Muscle of leg (tissue), 16 donors: ENCODE results near the gene NLRC3. TPM values are rescaled to one million over a fixed set of nuclear protein-coding genes. Genes with fewer than 3 reads are reported as not detected.

Source experiments
- DNase-seq: peaks from one replicate; pipeline ENCODE4 v3.0.0; 2013
- H3K27ac ChIP-seq: one replicate; pipeline ENCODE4 v1.5.1; 2013; ENCODE audit warnings: mild to moderate bottlenecking, low read length, control low read depth
- H3K27me3 ChIP-seq: one replicate; pipeline ENCODE4 v1.6.1; 2013; ENCODE audit warnings: low read length; ENCODE audit not compliant: control insufficient read depth, insufficient read depth
- H3K36me3 ChIP-seq: one replicate; pipeline ENCODE4 v1.6.1; 2013; ENCODE audit warnings: low read length; ENCODE audit not compliant: control insufficient read depth, insufficient read depth
- H3K4me1 ChIP-seq: one replicate; pipeline ENCODE4 v1.6.1; 2013; ENCODE audit warnings: low read length; ENCODE audit not compliant: control insufficient read depth, insufficient read depth
- H3K4me3 ChIP-seq: one replicate; pipeline ENCODE4 v1.5.1; 2013; ENCODE audit warnings: low read length, control low read depth
- H3K9me3 ChIP-seq: replicated peaks from 2 replicates; pipeline ENCODE4 v1.6.1; 2013; ENCODE audit warnings: low read depth, low read length; ENCODE audit not compliant: control insufficient read depth
- WGBS: methylation state at CpG from one replicate; pipeline ENCODE4 v1.1.5; 2013; ENCODE audit warnings: missing lambda C conversion rate; ENCODE audit not compliant: insufficient coverage; 5-methylcytosine and 5-hydroxymethylcytosine counted together
- long read RNA-seq, 11 donors: transcript quantifications; one replicate each; lab custom pipeline, GENCODE V29; 2026
- polyA plus RNA-seq, 8 donors: library from polyadenylated mRNA; unstranded; fragments of 120-200 nt; gene quantifications; one replicate each; pipeline versions ENCODE4 v1.2.1 to v1.2.3, GENCODE V29; 2013; ENCODE audit warnings: inconsistent platforms in 1 of 8, low replicate concordance in 1 of 8; ENCODE audit not compliant: insufficient read length in 8 of 8, insufficient read depth in 1 of 8
- total RNA-seq: library from RNA; stranded (reverse); fragments of 120-200 nt; gene quantifications from one replicate; pipeline ENCODE4 v1.2.4, GENCODE V29; 2013

Gene NLRC3
- total RNA-seq: 0.58 TPM
- polyA plus RNA-seq: 1 to 10 TPM in 4 of 8 donors, under 1 TPM in 4; 0.90 to 1.2 (median 1.0) TPM
- long read RNA-seq, donor 1: 0 reads
- long read RNA-seq, donor 2: 0 reads
- long read RNA-seq, donor 3: 0 reads
- long read RNA-seq, donor 4: 0 reads
- long read RNA-seq, donor 5: 0 reads
- long read RNA-seq, donor 6: 0 reads
- long read RNA-seq, donor 7: 0 reads
- long read RNA-seq, donor 8: 0 reads
- long read RNA-seq, donor 9: 0 reads
- long read RNA-seq, donor 10: 0 reads
- long read RNA-seq, donor 11: 0 reads

- Histone ChIP-seq H3K27me3 (peaks cover 2% of the 10 kb centered on the region), H3K9me3 (no peaks in the 10 kb centered on the region), H3K36me3 (no peaks in the 10 kb centered on the region), H3K27ac (no peak within 1 kb of the TSS), H3K4me3 (peak within 1 kb of the TSS; percentile 17), H3K4me1 (peaks cover 22% of the 10 kb centered on the region)
- no peak for DNase-seq
- 32% methylated on average over 7 of the region's 18 CpGs for WGBS
Observed at GRCh38 chr16:3577302-3577752, at the start of gene NLRC3. NLRC3 (minus strand) TSS chr16:3577403; CDS start chr16:3565036, 12,367 bp downstream.

GRCh38 chr16:3625911-3626732 is 48.9 kb upstream of the NLRC3 start:
- DNase-seq: no peak

GRCh38 chr16:3625331-3625730 is 48.1 kb upstream of the NLRC3 start:
- no peak for DNase-seq
- no peaks in the 10 kb centered on the region for H3K9me3 ChIP-seq
- H3K36me3 ChIP-seq: no peaks in the 10 kb centered on the region
- H3K4me3 ChIP-seq: no peak overlapping the region
- no CpG with 5 or more reads among the region's 5 CpGs for WGBS
- H3K27ac ChIP-seq: no peak overlapping the region
- no peaks in the 10 kb centered on the region for H3K4me1 ChIP-seq
- H3K27me3 ChIP-seq: no peaks in the 10 kb centered on the region

More at GRCh38 chr16:3625911-3626732, 48.9 kb upstream of the NLRC3 start:
- no peaks in the 10 kb centered on the region for H3K9me3 ChIP-seq
- H3K4me3 ChIP-seq: no peak overlapping the region
- WGBS: 81% methylated on average over 3 of the region's 4 CpGs
- H3K27me3 ChIP-seq: no peaks in the 10 kb centered on the region
- no peaks in the 10 kb centered on the region for H3K36me3 ChIP-seq
- no peak overlapping the region for H3K27ac ChIP-seq
- H3K4me1 ChIP-seq: no peaks in the 10 kb centered on the region

DNA sequence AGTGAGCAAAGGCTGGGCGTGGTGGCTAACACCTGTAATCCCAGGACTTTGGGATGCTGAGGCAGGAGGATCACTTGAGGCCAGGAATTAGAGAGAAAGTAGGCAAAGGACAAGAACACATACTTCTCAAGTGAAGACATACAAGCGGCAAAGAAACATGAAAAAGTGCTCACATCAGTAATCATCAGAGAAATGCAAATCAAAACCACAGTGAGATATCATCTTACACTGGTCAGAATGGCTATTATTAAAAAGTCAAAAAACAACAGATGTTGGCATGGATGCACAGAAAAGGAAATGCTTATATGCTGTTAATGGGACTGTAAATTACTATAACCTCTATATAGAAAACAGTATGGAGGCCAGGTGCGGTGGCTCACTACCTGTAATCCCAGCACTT is 46.4 kb upstream of the NLRC3 start:
- H3K4me3 ChIP-seq: no peak overlapping the region
- no peak overlapping the region for H3K27ac ChIP-seq
- H3K9me3 ChIP-seq: no peaks in the 10 kb centered on the region
- no peaks in the 10 kb centered on the region for H3K27me3 ChIP-seq
- no peaks in the 10 kb centered on the region for H3K36me3 ChIP-seq
- no CpG with 5 or more reads among the region's 3 CpGs for WGBS
- no peaks in the 10 kb centered on the region for H3K4me1 ChIP-seq
- DNase-seq: no peak

- whole genome bisulfite sequencing: 88% methylated on average over 1 of the region's 3 CpGs
Observed at GRCh38 chr16:3618769-3619141, 41.6 kb upstream of the NLRC3 start.

DNA sequence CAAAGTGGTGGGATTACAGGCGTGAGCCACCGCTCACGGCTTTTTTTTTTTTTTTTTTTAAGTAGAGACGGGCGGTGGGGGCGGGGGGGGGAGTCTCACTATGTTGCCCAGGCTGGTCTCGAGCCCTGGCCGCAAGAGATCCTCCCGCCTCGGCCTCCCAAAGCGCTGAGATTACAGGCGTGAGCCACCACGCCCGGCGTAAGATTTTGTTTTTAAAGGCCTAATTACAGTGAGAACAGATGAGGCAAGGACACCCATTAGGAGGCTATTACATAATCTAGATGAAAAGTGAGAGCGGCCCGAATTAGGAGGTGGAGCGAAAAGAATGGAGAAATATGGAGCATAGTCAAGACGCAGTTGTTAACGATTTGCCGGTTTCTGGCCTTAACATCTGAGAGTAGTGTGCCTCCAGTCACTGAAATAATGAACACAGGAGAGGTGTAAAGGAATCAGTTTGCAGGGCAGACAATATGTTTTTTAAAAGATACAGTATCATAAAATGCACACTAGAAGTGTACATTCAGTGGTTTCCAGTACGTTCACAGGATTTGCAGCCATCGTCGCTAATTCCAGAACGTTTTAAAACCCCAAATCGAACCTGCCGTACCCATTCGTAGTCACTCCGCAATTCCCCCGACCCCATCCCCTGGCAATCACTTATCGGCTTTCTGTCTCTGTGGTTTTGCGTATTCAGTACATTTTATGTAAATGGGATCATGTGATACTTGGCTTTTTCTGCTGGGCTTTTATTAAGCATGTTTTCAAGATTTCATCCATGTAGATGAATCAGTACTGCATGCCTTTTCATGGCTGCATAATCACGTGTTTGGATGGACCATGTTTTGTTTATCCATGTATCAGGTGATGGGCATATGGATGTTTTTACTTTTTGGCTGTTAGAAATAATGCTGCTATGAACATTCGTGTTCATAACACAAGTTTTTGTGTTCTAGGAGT is 35.6 kb upstream of the NLRC3 start:
- DNase-seq: no peak
- Histone ChIP-seq H3K9me3 (no peaks in the 10 kb centered on the region), H3K27ac (no peak overlapping the region), H3K36me3 (peaks cover 15% of the 10 kb centered on the region), H3K4me3 (peak overlapping the region; percentile 100), H3K4me1 (peaks cover 14% of the 10 kb centered on the region), H3K27me3 (no peaks in the 10 kb centered on the region)
- WGBS: 82% methylated on average over 23 of the region's 34 CpGs

More at GRCh38 chr16:3618769-3619141, 41.6 kb upstream of the NLRC3 start:
- no peaks in the 10 kb centered on the region for H3K4me1 ChIP-seq
- H3K9me3 ChIP-seq: no peaks in the 10 kb centered on the region
- H3K27me3 ChIP-seq: no peaks in the 10 kb centered on the region
- DNase-seq: no peak
- H3K27ac ChIP-seq: no peak overlapping the region
- H3K4me3 ChIP-seq: no peak overlapping the region
- H3K36me3 ChIP-seq: peaks cover 7% of the 10 kb centered on the region

DNA sequence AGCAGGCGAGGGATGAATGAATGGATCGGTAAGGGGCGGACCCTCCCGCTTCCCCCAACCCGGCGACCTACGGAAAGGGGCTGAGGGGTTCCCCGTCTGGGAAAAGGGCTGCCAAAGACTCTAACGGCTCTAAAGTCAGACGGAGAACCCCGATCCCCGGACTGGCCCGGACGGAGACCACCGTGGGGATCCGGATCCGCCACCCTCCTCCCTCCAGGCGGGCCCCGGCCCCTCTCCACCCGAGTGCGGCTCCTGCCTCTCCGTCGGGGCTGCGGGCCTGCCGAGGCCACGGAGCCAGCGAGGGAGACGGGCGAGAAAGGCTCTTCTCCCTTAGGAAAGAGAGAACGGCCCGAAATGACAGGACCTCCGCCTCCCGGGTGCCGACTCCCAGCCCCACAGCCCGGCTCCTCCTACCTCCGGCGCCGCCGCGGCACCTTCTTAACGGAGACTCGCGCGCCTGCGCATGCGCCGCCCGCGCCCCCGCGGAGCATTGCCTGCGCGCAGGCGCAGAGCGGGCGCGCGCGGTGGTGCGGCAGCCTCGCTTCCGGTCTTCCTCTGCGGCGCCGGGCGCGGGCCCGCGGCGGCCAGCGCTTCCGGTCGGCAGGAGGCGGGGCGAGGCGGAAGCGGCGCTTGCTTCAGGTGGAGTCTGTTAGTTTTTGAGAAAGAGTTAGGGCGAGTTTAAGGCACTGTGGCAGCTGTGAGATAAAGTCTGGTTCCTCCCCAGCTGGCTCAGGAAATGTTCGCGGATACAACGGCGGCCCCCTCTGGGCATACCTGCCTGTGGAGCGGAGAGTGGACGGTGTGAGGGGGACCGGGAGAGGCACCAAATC is 34.2 kb upstream of the NLRC3 start, which contains the start of gene SLX4:
TSS of gene SLX4 (minus strand) at position 461 of the 830 bp plus-strand sequence. CDS start 2,642 bp downstream, outside the sequence.
- H3K4me3 ChIP-seq: peak within 1 kb of the TSS; percentile 100
- peaks cover 22% of the 10 kb centered on the region for H3K36me3 ChIP-seq
- H3K9me3 ChIP-seq: no peaks in the 10 kb centered on the region
- H3K27me3 ChIP-seq: no peaks in the 10 kb centered on the region
- under 1% methylated on average over 75 of the region's 86 CpGs for WGBS
- peak within 1 kb of the TSS; percentile 81 for H3K27ac ChIP-seq
- H3K4me1 ChIP-seq: peaks cover 14% of the 10 kb centered on the region
- DNase-seq: peak; percentile 97

DNA sequence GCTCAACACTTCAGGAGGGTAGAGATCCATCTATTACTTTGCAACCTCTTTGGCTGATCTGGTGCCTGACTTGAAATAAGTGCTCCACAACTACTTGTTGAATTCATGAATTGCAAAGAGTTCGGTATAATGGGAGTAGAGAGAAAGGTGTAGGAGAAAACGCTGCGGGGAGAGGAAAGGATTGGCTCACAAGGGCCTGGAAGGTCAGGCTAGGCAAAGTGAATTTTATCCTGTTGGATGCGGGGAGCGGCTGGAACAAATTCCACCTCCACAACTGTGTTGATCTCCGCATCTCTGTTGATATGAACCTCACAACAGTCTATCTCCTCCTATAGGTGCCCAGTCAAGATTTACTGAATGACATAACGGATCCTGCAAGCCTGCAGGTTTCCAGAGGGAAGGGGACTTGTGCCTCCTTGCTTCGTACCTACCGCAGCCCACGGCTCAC is 33.5 kb upstream of the NLRC3 start:
- H3K9me3 ChIP-seq: no peaks in the 10 kb centered on the region
- H3K27ac ChIP-seq: peak overlapping the region; percentile 80
- peak overlapping the region; percentile 97 for H3K4me3 ChIP-seq
- no peak for DNase-seq
- H3K4me1 ChIP-seq: peaks cover 14% of the 10 kb centered on the region
- peaks cover 25% of the 10 kb centered on the region for H3K36me3 ChIP-seq
- H3K27me3 ChIP-seq: no peaks in the 10 kb centered on the region
- 0% methylated on average over 7 of the region's 10 CpGs for WGBS
